Sigmoid colon (tissue), 4 donors: Measurements from ENCODE around the gene GIMAP5.

Source experiments
- CTCF ChIP-seq, 4 experiments: fragments of 450-650 bp in 3 of 4; fragments of 200-600 bp in 1 of 4; IDR thresholded peaks; one replicate each; pipeline ENCODE4 v1.5.1; 2016 to 2019; ENCODE audit warnings: antibody characterized with exemption in 4 of 4, mild to moderate bottlenecking in 3 of 4, moderate library complexity in 2 of 4
- EP300 ChIP-seq, 4 donors: sonication (generic); formaldehyde crosslinking; IDR thresholded peaks; one replicate each; pipeline ENCODE4 v1.6.1; 2017; ENCODE audit warnings: antibody characterized with exemption in 4 of 4
- POLR2A ChIP-seq, 2 donors: fragments of 450-650 bp; IDR thresholded peaks; one replicate each; pipeline ENCODE4 v1.6.1; 2016; ENCODE audit warnings: antibody characterized with exemption in 2 of 2, mild to moderate bottlenecking in 2 of 2, moderate library complexity in 2 of 2
- POLR2AphosphoS5 ChIP-seq, 4 donors: sonication (generic); formaldehyde crosslinking; IDR thresholded peaks; one replicate each; pipeline ENCODE4 v1.6.1; 2017; ENCODE audit warnings: antibody characterized with exemption in 4 of 4

GRCh38 chr7:150778014-150778737, 41.0 kb downstream of the GIMAP5 start:
- TF ChIP-seq CTCF (IDR thresholded peaks at IDR 0.05) (no peak), POLR2A (IDR thresholded peaks at IDR 0.05) (no peak), POLR2AphosphoS5 (IDR thresholded peaks at IDR 0.05) (no peak), EP300 (IDR thresholded peaks at IDR 0.05) (no peak)
